Measurements from ENCODE around the gene CHRDL1.
"Not testable (repeated sequence)": the region's sequence is repeated elsewhere in the genome, so short reads cannot be mapped to it uniquely, and the experiment has no call there.

The CHRDL1 gene

GRCh38 chrX:110795645-110796406 is at the start of gene CHRDL1:
TSS of gene CHRDL1 (minus strand) at chrX:110795817. CDS start at chrX:110792181, 3,636 bp downstream.
- no peak for DNase-seq

GRCh38 chrX:110836982-110837381 is 41.4 kb upstream of the CHRDL1 start:
- no peak for DNase-seq

- DNase-seq = no peak
Measured at GRCh38 chrX:110836451-110836850, 40.8 kb upstream of the CHRDL1 start.

GRCh38 chrX:110836001-110836400 is 40.4 kb upstream of the CHRDL1 start:
- no peak for DNase-seq

GRCh38 chrX:110825972-110826371 is 30.4 kb upstream of the CHRDL1 start:
- DNase-seq = no peak

- not testable (repeated sequence) for DNase-seq
Measured at GRCh38 chrX:110816543-110816942, 20.9 kb upstream of the CHRDL1 start.

- DNase-seq = no peak
Measured at GRCh38 chrX:110806145-110806544, 10.5 kb upstream of the CHRDL1 start.

GRCh38 chrX:110805303-110805702 is 9.7 kb upstream of the CHRDL1 start:
- no peak for DNase-seq

- DNase-seq = no peak
Measured at GRCh38 chrX:110804446-110804845, 8.8 kb upstream of the CHRDL1 start.

- DNase-seq = no peak
Measured at GRCh38 chrX:110803506-110803905, 7.9 kb upstream of the CHRDL1 start.

GRCh38 chrX:110796407-110796697 is 735 bp upstream of the CHRDL1 start:
- DNase-seq = no peak

- no peak for DNase-seq
Measured at GRCh38 chrX:110794601-110795000, 1.0 kb downstream of the CHRDL1 start.

GRCh38 chrX:110791071-110791470 is 4.5 kb downstream of the CHRDL1 start:
- no peak for DNase-seq

- no peak for DNase-seq
Measured at GRCh38 chrX:110786486-110786885, 9.1 kb downstream of the CHRDL1 start.

- DNase-seq = no peak
Measured at GRCh38 chrX:110759785-110760184, 35.8 kb downstream of the CHRDL1 start.

- no peak for DNase-seq
Measured at GRCh38 chrX:110758781-110759422, 36.7 kb downstream of the CHRDL1 start.

- no peak for DNase-seq
Measured at GRCh38 chrX:110755611-110756010, 40.0 kb downstream of the CHRDL1 start.

- DNase-seq = no peak
Measured at GRCh38 chrX:110755061-110755460, 40.6 kb downstream of the CHRDL1 start.

GRCh38 chrX:110750526-110751189 is 45.0 kb downstream of the CHRDL1 start:
- no peak for DNase-seq

GRCh38 chrX:110748256-110748806 is 47.3 kb downstream of the CHRDL1 start:
- no peak for DNase-seq

GRCh38 chrX:110746014-110746413 is 49.6 kb downstream of the CHRDL1 start:
- DNase-seq = no peak

- DNase-seq = no peak
Measured at GRCh38 chrX:110745288-110745687, 50.3 kb downstream of the CHRDL1 start.

GRCh38 chrX:110743679-110744340 is 51.8 kb downstream of the CHRDL1 start:
- no peak for DNase-seq
